ENCODE results near the gene RASSF7. TPM values are rescaled to one million over a fixed set of nuclear protein-coding genes. Genes with fewer than 3 reads are reported as not detected.
A peak's percentile ranks its signal among the peaks of the same experiment; 100 is the strongest.

The RASSF7 gene
- total and polyA plus RNA-seq, 7 donors: 0.65 to 1.4 (median 0.92) TPM; not detected in 1

DNA sequence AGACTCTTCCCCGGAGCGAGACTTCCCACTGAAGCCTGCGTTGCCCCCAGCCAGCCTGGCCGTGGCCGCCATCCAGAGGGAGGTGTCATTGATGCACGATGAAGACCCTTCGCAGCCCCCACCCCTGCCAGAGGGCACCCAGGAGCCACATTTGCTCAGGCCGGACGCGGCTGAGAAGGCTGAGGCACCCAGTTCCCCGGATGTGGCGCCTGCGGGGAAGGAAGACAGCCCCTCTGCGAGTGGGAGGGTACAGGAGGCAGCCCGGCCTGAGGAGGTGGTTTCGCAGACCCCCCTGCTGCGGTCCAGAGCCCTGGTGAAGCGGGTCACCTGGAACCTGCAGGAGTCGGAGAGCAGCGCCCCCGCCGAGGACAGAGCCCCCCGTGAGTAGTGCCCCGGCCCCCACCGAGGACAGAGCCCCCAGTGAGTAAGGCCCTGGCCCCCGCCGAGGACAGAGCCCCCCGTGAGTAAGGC, 48.6 kb downstream of the RASSF7 start:
- ATAC-seq (no peak), DNase-seq (no peak)
- peaks cover 26% of the 10 kb centered on the region for H3K4me1 ChIP-seq
- TF ChIP-seq, protein P1, sequence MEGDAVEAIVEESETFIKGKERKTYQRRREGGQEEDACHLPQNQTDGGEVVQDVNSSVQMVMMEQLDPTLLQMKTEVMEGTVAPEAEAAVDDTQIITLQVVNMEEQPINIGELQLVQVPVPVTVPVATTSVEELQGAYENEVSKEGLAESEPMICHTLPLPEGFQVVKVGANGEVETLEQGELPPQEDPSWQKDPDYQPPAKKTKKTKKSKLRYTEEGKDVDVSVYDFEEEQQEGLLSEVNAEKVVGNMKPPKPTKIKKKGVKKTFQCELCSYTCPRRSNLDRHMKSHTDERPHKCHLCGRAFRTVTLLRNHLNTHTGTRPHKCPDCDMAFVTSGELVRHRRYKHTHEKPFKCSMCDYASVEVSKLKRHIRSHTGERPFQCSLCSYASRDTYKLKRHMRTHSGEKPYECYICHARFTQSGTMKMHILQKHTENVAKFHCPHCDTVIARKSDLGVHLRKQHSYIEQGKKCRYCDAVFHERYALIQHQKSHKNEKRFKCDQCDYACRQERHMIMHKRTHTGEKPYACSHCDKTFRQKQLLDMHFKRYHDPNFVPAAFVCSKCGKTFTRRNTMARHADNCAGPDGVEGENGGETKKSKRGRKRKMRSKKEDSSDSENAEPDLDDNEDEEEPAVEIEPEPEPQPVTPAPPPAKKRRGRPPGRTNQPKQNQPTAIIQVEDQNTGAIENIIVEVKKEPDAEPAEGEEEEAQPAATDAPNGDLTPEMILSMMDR (IDR thresholded peaks at IDR 0.05): no peak
- intact Hi-C loops (cut with DNase I): no loop called here
- H3K27ac ChIP-seq: no peak overlapping the region
- H3K4me3 ChIP-seq: no peak overlapping the region
- no peaks in the 10 kb centered on the region for H3K9me3 ChIP-seq
- 90 to 95% (median 94%) methylated on average over 24 to 28 of the region's 28 CpGs for WGBS, 3 donors
- H3K36me3 ChIP-seq (ENCODE audit: insufficient read depth in 1 of 2, low read depth in 1 of 2): peaks cover 13 to 92% of the 10 kb centered on the region in 2 donors
- no peaks in the 10 kb centered on the region for H3K27me3 ChIP-seq (ENCODE audit: insufficient read depth in 3 of 3, low read length in 2 of 3)

DNA sequence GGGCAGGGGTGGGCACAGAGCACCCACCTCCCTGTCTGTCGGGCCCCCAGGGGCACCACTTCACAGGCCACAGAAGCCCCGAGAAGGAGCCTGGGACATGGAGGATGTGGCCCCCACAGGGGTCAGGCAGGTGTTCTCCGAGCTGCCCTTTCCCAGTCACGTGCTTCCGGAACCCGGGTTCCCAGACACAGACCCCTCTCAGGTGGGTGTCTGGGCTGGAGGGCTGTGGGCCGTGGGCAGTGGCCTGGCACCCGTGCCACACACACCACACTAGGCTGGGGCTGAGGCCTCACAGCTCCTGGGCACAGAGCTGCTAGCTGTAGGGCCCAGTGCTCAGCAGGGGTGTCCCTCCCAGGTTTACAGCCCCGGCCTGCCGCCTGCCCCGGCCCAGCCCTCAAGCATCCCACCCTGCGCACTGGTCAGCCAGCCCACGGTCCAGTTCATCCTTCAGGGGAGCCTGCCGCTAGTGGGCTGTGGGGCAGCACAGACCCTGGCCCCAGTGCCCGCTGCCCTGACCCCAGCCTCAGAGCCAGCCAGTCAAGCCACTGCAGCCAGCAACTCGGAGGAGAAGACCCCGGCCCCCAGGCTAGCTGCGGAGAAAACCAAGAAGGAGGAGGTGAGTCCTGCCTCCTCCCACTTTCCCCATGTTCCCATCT, 49.5 kb downstream of the RASSF7 start:
- Histone ChIP-seq H3K9me3 (no peaks in the 10 kb centered on the region), H3K4me3 (no peak overlapping the region), H3K4me1 (peaks cover 34% of the 10 kb centered on the region), H3K36me3 (ENCODE audit: insufficient read depth in 1 of 2, low read depth in 1 of 2) (peaks cover 13 to 87% of the 10 kb centered on the region in 2 donors), H3K27me3 (ENCODE audit: insufficient read depth in 3 of 3, low read length in 2 of 3) (no peaks in the 10 kb centered on the region), H3K27ac (no peak overlapping the region)
- no peak for ATAC-seq
- intact Hi-C loops (cut with DNase I): loop anchor here in 1 of 2 donors (2.0 kb wide), 1 partner anchor 33 kb away; the partner anchor contains the start of gene PHRF1
- 92 to 96% (median 93%) methylated on average over 17 to 18 of the region's 18 CpGs for WGBS, 3 donors
- DNase-seq: no peak
- TF ChIP-seq, protein P1 (IDR thresholded peaks at IDR 0.05): no peak

DNA sequence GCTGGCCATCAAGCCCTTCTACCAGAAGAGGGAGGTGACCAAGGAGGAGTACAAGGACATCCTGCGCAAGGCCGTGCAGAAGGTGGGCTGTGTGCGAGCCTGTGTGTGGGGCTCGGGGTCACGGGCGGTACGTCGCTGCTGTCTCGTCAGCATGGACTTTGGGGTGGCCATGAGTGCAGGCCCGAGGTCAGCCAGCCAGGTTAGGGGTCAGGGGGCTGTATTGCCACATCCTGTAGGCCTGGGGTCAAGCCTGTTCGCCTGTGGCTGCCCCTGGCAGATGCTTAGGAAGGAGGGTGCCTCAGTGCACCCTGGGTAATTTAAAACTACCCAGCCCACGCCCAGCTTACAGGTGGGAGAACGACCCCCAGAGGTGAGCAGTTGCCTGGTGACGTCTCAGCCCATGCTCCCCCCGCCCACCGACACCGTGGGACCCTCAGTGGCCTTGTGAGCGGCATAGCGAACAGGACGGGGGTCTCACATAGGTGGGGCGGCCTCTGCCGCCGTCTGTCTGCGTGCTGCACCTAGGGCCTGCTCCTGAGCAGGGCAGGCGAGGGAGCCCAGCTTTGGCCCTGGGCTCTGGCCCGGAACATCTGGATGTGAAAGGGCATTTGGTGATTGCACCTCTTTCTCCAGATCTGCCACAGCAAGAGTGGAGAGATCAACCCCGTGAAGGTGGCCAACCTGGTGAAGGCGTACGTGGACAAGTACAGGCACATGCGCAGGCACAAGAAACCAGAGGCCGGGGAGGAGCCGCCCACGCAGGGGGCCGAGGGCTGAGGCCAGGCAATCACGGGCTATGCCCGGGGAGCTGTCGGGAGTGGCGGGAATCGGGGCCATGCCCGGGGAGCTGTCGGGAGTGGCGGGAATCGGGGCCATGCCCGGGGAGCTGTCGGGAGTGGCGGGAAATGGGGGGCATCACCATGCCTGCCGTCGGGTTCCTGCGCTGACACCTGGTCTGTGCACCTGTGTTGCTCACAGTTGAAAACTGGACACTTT, 50.5 kb downstream of the RASSF7 start:
- Histone ChIP-seq H3K27me3 (ENCODE audit: insufficient read depth in 3 of 3, low read length in 2 of 3) (no peaks in the 10 kb centered on the region), H3K9me3 (no peaks in the 10 kb centered on the region), H3K27ac (peak overlapping the region; percentile 93), H3K4me1 (peaks cover 34% of the 10 kb centered on the region), H3K4me3 (no peak overlapping the region), H3K36me3 (ENCODE audit: insufficient read depth in 1 of 2, low read depth in 1 of 2) (peaks cover 9 to 77% of the 10 kb centered on the region in 2 donors)
- intact Hi-C loops (cut with DNase I): loop anchor here in 1 of 2 donors (2.0 kb wide), 1 partner anchor 34 kb away; the partner anchor contains the start of gene PHRF1
- DNase-seq (no peak), ATAC-seq (no peak)
- WGBS, 3 donors: 83 to 89% (median 88%) methylated on average over 39 to 49 of the region's 49 CpGs
- TF ChIP-seq, protein P1 (IDR thresholded peaks at IDR 0.05): no peak

DNA sequence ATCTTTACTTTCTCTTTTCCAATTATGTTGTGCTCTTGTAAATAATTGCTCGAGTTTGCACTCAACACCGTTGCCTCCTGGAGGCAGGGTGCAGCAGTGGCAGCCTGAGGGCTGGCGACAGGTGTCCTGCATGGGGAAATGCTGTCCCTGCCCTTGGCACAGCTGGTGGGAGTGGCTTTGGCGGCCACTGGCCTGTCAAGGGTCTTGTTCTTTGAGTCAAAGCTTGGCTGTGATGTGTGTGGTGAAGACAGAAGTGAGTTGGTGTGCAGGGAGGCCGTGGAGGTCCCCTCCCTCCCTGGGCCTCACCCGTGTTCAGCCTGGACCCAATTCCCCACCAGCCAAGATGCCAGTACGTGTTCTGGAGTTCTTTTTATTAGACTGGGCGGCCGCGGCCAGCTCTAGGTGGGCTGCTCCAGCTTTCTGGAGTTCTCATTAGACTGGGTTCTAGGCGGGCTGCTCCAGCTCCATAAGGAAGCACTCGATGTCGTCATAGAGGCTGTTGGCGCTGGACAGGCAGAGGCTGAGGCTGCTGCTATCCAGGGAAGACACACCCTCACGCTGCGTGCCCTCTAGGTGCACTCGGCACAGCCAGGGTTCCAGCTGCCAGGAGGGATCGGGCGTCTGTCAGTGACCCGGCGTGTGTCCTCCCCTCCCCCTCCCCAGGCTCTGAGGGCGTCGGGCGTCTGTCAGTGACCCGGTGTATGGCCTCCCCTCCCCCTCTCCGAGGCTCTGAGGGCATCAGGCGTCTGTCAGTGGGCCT, 51.6 kb downstream of the RASSF7 start:
- H3K27me3 ChIP-seq (ENCODE audit: insufficient read depth in 3 of 3, low read length in 2 of 3): no peaks in the 10 kb centered on the region
- 34 to 42% (median 34%) methylated on average over 25 to 27 of the region's 27 CpGs for WGBS, 3 donors
- TF ChIP-seq, protein P1 (IDR thresholded peaks at IDR 0.05): peak; percentile 43
- H3K4me1 ChIP-seq: peaks cover 39% of the 10 kb centered on the region
- DNase-seq: peak; percentile 78 to 92
- intact Hi-C loops (cut with DNase I): no loop called here
- H3K27ac ChIP-seq: peak overlapping the region; percentile 93
- peak; percentile 68 to 73 (median 70) for ATAC-seq
- H3K36me3 ChIP-seq (ENCODE audit: insufficient read depth in 1 of 2, low read depth in 1 of 2): peaks cover 8 to 66% of the 10 kb centered on the region in 2 donors
- H3K9me3 ChIP-seq: no peaks in the 10 kb centered on the region
- peak overlapping the region; percentile 34 for H3K4me3 ChIP-seq
